Fibroblast of lung (primary cell): Measurements from ENCODE around the gene GNA12. TPM values are rescaled to one million over a fixed set of nuclear protein-coding genes. Genes with fewer than 3 reads are reported as not detected.

Experiments used
- DNase-seq, 2 donors: peaks; one replicate each; pipeline versions ENCODE4 v3.0.0 to v3.0.0-alpha.2; 2010; ENCODE audit warnings: low read depth in 2 of 2
- H2AFZ ChIP-seq: 2 replicates; pipeline ENCODE4 v1.5.1; 2012; ENCODE audit warnings: low read length, control low read depth, inconsistent platforms
- H3K27ac ChIP-seq: 2 replicates; pipeline ENCODE4 v1.5.1; 2011; ENCODE audit warnings: low read length, control low read depth; ENCODE audit not compliant: insufficient read depth
- H3K27me3 ChIP-seq: 2 replicates; pipeline ENCODE4 v1.5.1; 2011; ENCODE audit warnings: mild to moderate bottlenecking, low read length; ENCODE audit not compliant: control insufficient read depth, insufficient read depth
- H3K36me3 ChIP-seq: 2 replicates; pipeline ENCODE4 v1.5.1; 2011; ENCODE audit warnings: low read length; ENCODE audit not compliant: control insufficient read depth, insufficient read depth
- H3K4me1 ChIP-seq: 2 replicates; pipeline ENCODE4 v1.5.1; 2011; ENCODE audit warnings: low read length; ENCODE audit not compliant: control insufficient read depth, insufficient read depth; ENCODE audit errors: extremely low read depth
- H3K4me2 ChIP-seq: 2 replicates; pipeline ENCODE4 v1.5.1; 2011; ENCODE audit warnings: low read length, control low read depth; ENCODE audit not compliant: insufficient read depth; ENCODE audit errors: extremely low read depth
- H3K4me3 ChIP-seq, 4 experiments: fragments of 200-600 bp in 1 of 4; sonication (generic) in 1 of 4; replicated peaks in 1 of 4; 2 replicates each; pipeline ENCODE4 v1.5.1; 2011 to 2016; ENCODE audit warnings: low read length in 4 of 4, low read depth in 3 of 4, mild to moderate bottlenecking in 3 of 4, control low read depth in 2 of 4, inconsistent platforms in 1 of 4, mixed read lengths in 1 of 4; ENCODE audit not compliant: insufficient read depth in 1 of 4; ENCODE audit errors: control extremely low read depth in 1 of 4
- H3K79me2 ChIP-seq: 2 replicates; pipeline ENCODE4 v1.5.1; 2012; ENCODE audit warnings: mild to moderate bottlenecking, low read length, inconsistent platforms; ENCODE audit not compliant: control insufficient read depth, insufficient read depth
- H3K9ac ChIP-seq: 2 replicates; pipeline ENCODE4 v1.5.1; 2011; ENCODE audit warnings: mild to moderate bottlenecking, low read length, control low read depth; ENCODE audit not compliant: insufficient read depth
- H3K9me3 ChIP-seq: 2 replicates; pipeline ENCODE4 v1.5.1; 2012; ENCODE audit warnings: low read depth, low read length; ENCODE audit not compliant: control insufficient read depth, insufficient read depth
- H4K20me1 ChIP-seq: 2 replicates; pipeline ENCODE4 v1.5.1; 2011; ENCODE audit warnings: low read length; ENCODE audit not compliant: control insufficient read depth, insufficient read depth; ENCODE audit errors: extremely low read depth
- EZH2 ChIP-seq: IDR thresholded peaks from 2 replicates; pipeline ENCODE4 v1.5.1; 2012; ENCODE audit warnings: low read length, control low read depth, mild to moderate bottlenecking; ENCODE audit errors: missing control alignments
- polyA plus RNA-seq, 2 donors: library from polyadenylated mRNA; depleted of rRNA in 1 of 2; stranded (reverse) in 1 of 2; unstranded in 1 of 2; fragments of >200 nt; gene quantifications; 2 replicates each; pipeline ENCODE4 v1.2.1, GENCODE V29; 2011 to 2012; ENCODE audit warnings: missing spikeins in 1 of 2
- total RNA-seq: library from RNA; depleted of rRNA; stranded (reverse); fragments of >200 nt; gene quantifications from 2 replicates; pipeline ENCODE4 v1.2.1, GENCODE V29; 2014
- TF ChIP-seq, protein P1 (sequence below), 2 donors: IDR thresholded peaks in 1 of 2; conservative IDR thresholded peaks in 1 of 2; 1 replicate in 1 of 2; 2 replicates in 1 of 2; pipeline ENCODE4 v1.5.1; 2011 to 2012; ENCODE audit warnings: low read length in 2 of 2, control low read depth in 1 of 2, inconsistent platforms in 1 of 2, low read depth in 1 of 2, mild to moderate bottlenecking in 1 of 2

Gene GNA12
- total and polyA plus RNA-seq, 2 donors (not counting 1 experiment from before 2014, with no cell fraction given) = 36.2 to 137 TPM

DNA sequence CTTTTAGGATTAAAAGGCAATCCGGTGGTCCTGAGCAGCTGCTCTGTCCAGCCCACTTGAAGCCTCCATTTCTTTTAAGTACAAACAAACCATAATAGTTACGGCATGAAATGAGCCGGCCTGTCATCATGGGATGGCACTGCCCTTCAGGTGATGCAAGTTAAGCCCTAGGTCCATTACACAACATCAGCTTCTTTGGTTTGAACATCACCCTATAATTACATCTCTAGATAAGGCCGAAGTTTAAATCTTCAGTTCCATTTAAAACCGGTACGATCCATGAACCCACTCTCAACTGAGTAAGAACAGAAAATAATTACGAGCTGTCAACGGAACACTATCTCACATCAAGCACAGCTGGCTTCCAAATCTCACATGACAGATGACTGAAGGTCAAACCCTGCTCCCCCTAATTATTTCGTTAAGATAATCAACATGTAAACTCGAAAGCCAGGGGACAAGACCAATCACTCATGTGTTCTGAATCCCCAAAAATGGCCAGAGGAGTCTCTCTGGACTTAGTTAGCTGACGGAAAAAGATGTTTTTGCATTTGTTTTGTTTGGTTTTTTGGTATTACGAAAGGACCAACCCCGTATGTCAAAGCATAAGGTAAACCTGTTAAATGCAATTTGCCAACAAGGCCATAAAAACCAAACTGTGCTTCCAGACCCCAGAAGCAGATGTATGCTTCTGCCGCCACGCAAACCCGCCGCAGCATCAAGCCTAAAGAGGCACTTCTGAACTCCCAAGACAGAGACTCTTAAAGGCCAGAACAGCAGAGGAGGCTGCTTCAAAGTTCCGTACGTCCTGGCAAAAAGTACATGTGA, 10.8 kb downstream of the GNA12 start:
- Histone ChIP-seq H4K20me1 (no peaks in the 10 kb centered on the region), H3K4me3 (no peak overlapping the region), H3K36me3 (peaks cover 3% of the 10 kb centered on the region), H2AFZ (no peak overlapping the region), H3K27ac (no peak overlapping the region), H3K27me3 (no peaks in the 10 kb centered on the region), H3K9ac (no peak overlapping the region), H3K79me2 (peaks cover 88% of the 10 kb centered on the region), H3K4me1 (peaks cover 8% of the 10 kb centered on the region), H3K4me2 (no peak overlapping the region), H3K9me3 (no peaks in the 10 kb centered on the region)
- DNase-seq = no peak
- TF ChIP-seq, protein P1, sequence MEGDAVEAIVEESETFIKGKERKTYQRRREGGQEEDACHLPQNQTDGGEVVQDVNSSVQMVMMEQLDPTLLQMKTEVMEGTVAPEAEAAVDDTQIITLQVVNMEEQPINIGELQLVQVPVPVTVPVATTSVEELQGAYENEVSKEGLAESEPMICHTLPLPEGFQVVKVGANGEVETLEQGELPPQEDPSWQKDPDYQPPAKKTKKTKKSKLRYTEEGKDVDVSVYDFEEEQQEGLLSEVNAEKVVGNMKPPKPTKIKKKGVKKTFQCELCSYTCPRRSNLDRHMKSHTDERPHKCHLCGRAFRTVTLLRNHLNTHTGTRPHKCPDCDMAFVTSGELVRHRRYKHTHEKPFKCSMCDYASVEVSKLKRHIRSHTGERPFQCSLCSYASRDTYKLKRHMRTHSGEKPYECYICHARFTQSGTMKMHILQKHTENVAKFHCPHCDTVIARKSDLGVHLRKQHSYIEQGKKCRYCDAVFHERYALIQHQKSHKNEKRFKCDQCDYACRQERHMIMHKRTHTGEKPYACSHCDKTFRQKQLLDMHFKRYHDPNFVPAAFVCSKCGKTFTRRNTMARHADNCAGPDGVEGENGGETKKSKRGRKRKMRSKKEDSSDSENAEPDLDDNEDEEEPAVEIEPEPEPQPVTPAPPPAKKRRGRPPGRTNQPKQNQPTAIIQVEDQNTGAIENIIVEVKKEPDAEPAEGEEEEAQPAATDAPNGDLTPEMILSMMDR (conservative IDR thresholded peaks at IDR 0.05 in 1 of 2, IDR thresholded peaks at IDR 0.05 in 1 of 2; ENCODE audit: low read depth in 1 of 2, low read length in 2 of 2) = no peak
- no peak for TF ChIP-seq EZH2

DNA sequence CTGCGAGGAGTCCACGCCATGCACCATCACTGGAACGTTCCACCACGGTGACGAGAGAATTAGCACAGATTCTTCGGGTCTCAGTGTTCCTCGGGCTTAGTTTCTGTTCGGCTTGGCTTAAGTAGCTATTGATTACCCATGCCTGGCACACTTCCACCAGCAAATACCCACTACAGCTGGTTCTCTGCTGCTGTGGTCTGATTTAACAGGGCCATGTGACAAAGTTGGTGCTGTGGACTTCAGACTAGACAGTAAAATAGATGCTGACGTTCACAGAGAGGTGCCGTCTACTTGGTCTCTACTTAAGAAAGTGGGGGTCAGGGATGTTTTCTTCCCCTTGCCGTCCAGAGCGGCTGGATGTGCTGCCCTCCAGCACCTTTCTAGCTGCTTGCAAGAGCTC, 11.6 kb downstream of the GNA12 start:
- H3K9me3 ChIP-seq = no peaks in the 10 kb centered on the region
- H3K4me1 ChIP-seq = peaks cover 3% of the 10 kb centered on the region
- no peak for TF ChIP-seq EZH2
- TF ChIP-seq, protein P1 (conservative IDR thresholded peaks at IDR 0.05 in 1 of 2, IDR thresholded peaks at IDR 0.05 in 1 of 2; ENCODE audit: low read depth in 1 of 2, low read length in 2 of 2) = no peak
- no peaks in the 10 kb centered on the region for H3K27me3 ChIP-seq
- H3K4me3 ChIP-seq = no peak overlapping the region
- peaks cover 83% of the 10 kb centered on the region for H3K79me2 ChIP-seq
- peaks cover 3% of the 10 kb centered on the region for H3K36me3 ChIP-seq
- H3K4me2 ChIP-seq = no peak overlapping the region
- no peaks in the 10 kb centered on the region for H4K20me1 ChIP-seq
- no peak overlapping the region for H2AFZ ChIP-seq
- DNase-seq = no peak
- H3K27ac ChIP-seq = no peak overlapping the region
- H3K9ac ChIP-seq = no peak overlapping the region

DNA sequence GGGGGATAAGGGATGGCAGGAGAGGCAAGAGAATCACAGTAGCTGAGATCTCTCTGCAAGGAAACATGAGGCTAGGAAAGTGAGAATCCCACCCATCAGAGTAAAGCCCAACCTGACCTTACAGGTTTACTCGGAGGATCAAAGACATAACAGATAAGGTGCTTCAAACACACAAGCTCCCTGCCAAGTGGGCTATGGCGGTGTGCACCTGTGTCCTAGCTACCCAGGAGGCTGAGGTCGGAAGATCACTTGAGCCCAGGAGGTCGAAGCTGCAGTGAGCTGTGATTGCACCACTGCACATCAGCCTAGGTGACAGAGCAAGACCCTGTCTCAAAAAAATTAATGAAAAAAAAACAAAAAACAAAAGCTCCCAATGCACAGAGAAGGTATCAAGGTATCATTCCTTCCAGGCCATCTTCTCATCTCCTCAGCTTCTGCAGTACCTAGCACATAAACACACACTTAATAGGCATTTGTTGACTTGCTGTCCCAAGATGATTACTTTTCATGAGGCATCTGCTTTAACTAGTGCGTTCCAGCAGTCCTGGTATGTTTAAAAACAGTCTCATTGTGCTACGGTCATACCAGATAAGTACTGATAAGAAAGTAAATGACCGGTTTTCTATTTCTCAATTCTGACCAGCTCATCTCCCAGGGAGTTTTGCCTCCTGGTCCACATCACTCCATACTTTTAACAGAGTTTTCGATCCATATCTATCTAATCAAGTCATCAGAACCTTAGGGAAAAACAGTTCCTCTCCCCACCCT, 13.3 kb downstream of the GNA12 start:
- DNase-seq = peak in 1 of 2 donors; percentile 48

More for the DNA sequence above, 13.3 kb downstream of the GNA12 start:
- H3K9ac ChIP-seq = no peak overlapping the region
- no peak overlapping the region for H2AFZ ChIP-seq
- no peak overlapping the region for H3K4me3 ChIP-seq
- no peaks in the 10 kb centered on the region for H3K9me3 ChIP-seq
- H3K79me2 ChIP-seq = peaks cover 84% of the 10 kb centered on the region
- H3K27ac ChIP-seq = no peak overlapping the region
- H3K4me1 ChIP-seq = peaks cover under 1% of the 10 kb centered on the region
- TF ChIP-seq, protein P1 (conservative IDR thresholded peaks at IDR 0.05 in 1 of 2, IDR thresholded peaks at IDR 0.05 in 1 of 2; ENCODE audit: low read depth in 1 of 2, low read length in 2 of 2) = no peak
- TF ChIP-seq EZH2 = no peak
- H3K4me2 ChIP-seq = no peak overlapping the region
- no peaks in the 10 kb centered on the region for H4K20me1 ChIP-seq
- H3K27me3 ChIP-seq = no peaks in the 10 kb centered on the region
- H3K36me3 ChIP-seq = peaks cover 3% of the 10 kb centered on the region
